GM21576 (cell line): ENCODE data around the gene MACC1.

Experiments used
- ATAC-seq: cut with Tn5 transposase; IDR thresholded peaks from one replicate; pipeline ENCODE4 v1.9.1; 2021; ENCODE audit warnings: mild to moderate bottlenecking, moderate library complexity; ENCODE audit not compliant: unreplicated experiment

MACC1 gene

GRCh38 chr7:20185988-20186387, 31.2 kb downstream of the MACC1 start:
- no peak for ATAC-seq

- no peak for ATAC-seq
Measured at GRCh38 chr7:20183086-20183485, 34.1 kb downstream of the MACC1 start.

- no peak for ATAC-seq
Measured at GRCh38 chr7:20176578-20177242, 40.5 kb downstream of the MACC1 start.

- no peak for ATAC-seq
Measured at GRCh38 chr7:20173828-20174227, 43.4 kb downstream of the MACC1 start.

GRCh38 chr7:20172736-20173334, 44.3 kb downstream of the MACC1 start:
- ATAC-seq = no peak

- no peak for ATAC-seq
Measured at GRCh38 chr7:20170633-20171032, 46.6 kb downstream of the MACC1 start.

- ATAC-seq = no peak
Measured at GRCh38 chr7:20165146-20165510, 52.1 kb downstream of the MACC1 start.

GRCh38 chr7:20164425-20165145, 52.6 kb downstream of the MACC1 start:
- ATAC-seq = no peak

- ATAC-seq = no peak
Measured at GRCh38 chr7:20162665-20163064, 54.5 kb downstream of the MACC1 start.

GRCh38 chr7:20159226-20159747, 57.9 kb downstream of the MACC1 start:
- ATAC-seq = no peak

- ATAC-seq = no peak
Measured at GRCh38 chr7:20158684-20159083, 58.5 kb downstream of the MACC1 start.

- no peak for ATAC-seq
Measured at GRCh38 chr7:20157456-20157855, 59.7 kb downstream of the MACC1 start.

GRCh38 chr7:20153999-20154398, 63.2 kb downstream of the MACC1 start:
- no peak for ATAC-seq

GRCh38 chr7:20153567-20153966, 63.6 kb downstream of the MACC1 start:
- ATAC-seq = no peak

- no peak for ATAC-seq
Measured at GRCh38 chr7:20152511-20152910, 64.7 kb downstream of the MACC1 start.

GRCh38 chr7:20151708-20152456, 65.3 kb downstream of the MACC1 start:
- ATAC-seq = no peak

- ATAC-seq = no peak
Measured at GRCh38 chr7:20146451-20146850, 70.7 kb downstream of the MACC1 start.

- ATAC-seq = no peak
Measured at GRCh38 chr7:20144801-20145200, 72.4 kb downstream of the MACC1 start.

- no peak for ATAC-seq
Measured at GRCh38 chr7:20141666-20142065, 75.5 kb downstream of the MACC1 start.

GRCh38 chr7:20141002-20141345, 76.2 kb downstream of the MACC1 start:
- ATAC-seq = no peak

- no peak for ATAC-seq
Measured at GRCh38 chr7:20140291-20141001, 76.7 kb downstream of the MACC1 start.
